SK-N-SH treated with all-trans-retinoic acid at 6 μM for 48 hours (cell line): Measurements from ENCODE around the gene PPP2R3B.

ENCODE experiments used
- ATAC-seq: fragments of 200-7000 bp; cut with Tn5 transposase; 3 replicates; pipeline ENCODE4 v1.9.1; 2020; ENCODE audit warnings: mild to moderate bottlenecking, moderate library complexity
- ARNTL ChIP-seq: fragments of 450-650 bp; formaldehyde crosslinking; IDR thresholded peaks from 2 replicates; pipeline ENCODE4 v1.5.0; 2020; ENCODE audit warnings: low read depth, mild to moderate bottlenecking, moderate library complexity, borderline replicate concordance
- BACH2 ChIP-seq: fragments of 250-450 bp; sonication (Bioruptor Pico); IDR thresholded peaks from 2 replicates; pipeline ENCODE4 v1.9.0; 2021; ENCODE audit warnings: mild to moderate bottlenecking, borderline replicate concordance
- CREB5 ChIP-seq: fragments of 250-450 bp; sonication (Bioruptor Pico); IDR thresholded peaks from 2 replicates; pipeline ENCODE4 v1.5.1; 2020; ENCODE audit warnings: low read depth, mild to moderate bottlenecking, moderate library complexity
- CSDC2 ChIP-seq: fragments of 250-450 bp; sonication (Bioruptor Pico); IDR thresholded peaks from 2 replicates; pipeline ENCODE4 v1.5.0; 2020; ENCODE audit warnings: mild to moderate bottlenecking, moderate library complexity
- CSRNP3 ChIP-seq: fragments of 250-450 bp; sonication (Bioruptor Pico); IDR thresholded peaks from 2 replicates; pipeline ENCODE4 v1.5.1; 2021; ENCODE audit warnings: mild to moderate bottlenecking, moderate library complexity
- ESRRG ChIP-seq: fragments of 250-450 bp; sonication (Bioruptor Pico); IDR thresholded peaks from 2 replicates; pipeline ENCODE4 v1.6.1; 2021; ENCODE audit warnings: mild to moderate bottlenecking
- GLIS3 ChIP-seq: fragments of 250-450 bp; sonication (Bioruptor Pico); IDR thresholded peaks from 2 replicates; pipeline ENCODE4 v1.5.0; 2020; ENCODE audit warnings: mild to moderate bottlenecking, moderate library complexity
- ISL1 ChIP-seq: fragments of 250-450 bp; sonication (Bioruptor Pico); IDR thresholded peaks from 2 replicates; pipeline ENCODE4 v2.1.2; 2022; ENCODE audit warnings: mild to moderate bottlenecking, moderate library complexity
- OSR1 ChIP-seq: fragments of 250-450 bp; sonication (Bioruptor Pico); IDR thresholded peaks from 2 replicates; pipeline ENCODE4 v1.8.0; 2022; ENCODE audit warnings: moderate library complexity, mild to moderate bottlenecking, inconsistent platforms
- PATZ1 ChIP-seq: fragments of 250-450 bp; sonication (Bioruptor Pico); IDR thresholded peaks from 2 replicates; pipeline ENCODE4 v1.8.0; 2020; ENCODE audit warnings: mild to moderate bottlenecking, moderate library complexity, borderline replicate concordance
- POU6F1 ChIP-seq: fragments of 250-450 bp; sonication (Bioruptor Pico); IDR thresholded peaks from 2 replicates; pipeline ENCODE4 v1.8.0; 2021; ENCODE audit warnings: low read depth, mild to moderate bottlenecking, moderate library complexity, borderline replicate concordance
- PPARA ChIP-seq: fragments of 250-450 bp; sonication (Bioruptor Pico); IDR thresholded peaks from 2 replicates; pipeline ENCODE4 v1.5.0; 2020; ENCODE audit warnings: mild to moderate bottlenecking, borderline replicate concordance
- SNAI2 ChIP-seq: fragments of 250-450 bp; sonication (Bioruptor Pico); IDR thresholded peaks from 2 replicates; pipeline ENCODE4 v1.5.0; 2020; ENCODE audit warnings: mild to moderate bottlenecking, moderate library complexity
- TCF4 ChIP-seq: fragments of 250-450 bp; sonication (Bioruptor Pico); IDR thresholded peaks from 2 replicates; pipeline ENCODE4 v1.8.0; 2021; ENCODE audit warnings: mild to moderate bottlenecking, moderate library complexity, borderline replicate concordance
- TOX ChIP-seq: fragments of 250-450 bp; sonication (Bioruptor Pico); IDR thresholded peaks from 2 replicates; pipeline ENCODE4 v1.8.0; 2021; ENCODE audit warnings: mild to moderate bottlenecking, moderate library complexity, borderline replicate concordance
- TSHZ2 ChIP-seq: fragments of 250-450 bp; sonication (Bioruptor Pico); IDR thresholded peaks from 2 replicates; pipeline ENCODE4 v1.5.0; 2020; ENCODE audit warnings: mild to moderate bottlenecking, moderate library complexity
- ZC3H10 ChIP-seq: fragments of 250-450 bp; sonication (Bioruptor Pico); IDR thresholded peaks from 2 replicates; pipeline ENCODE4 v1.5.1; 2021; ENCODE audit warnings: mild to moderate bottlenecking, moderate library complexity
- ZFP3 ChIP-seq: fragments of 250-450 bp; sonication (Bioruptor Pico); IDR thresholded peaks from 2 replicates; pipeline ENCODE4 v1.5.0; 2020; ENCODE audit warnings: mild to moderate bottlenecking, moderate library complexity
- ZFP30 ChIP-seq: fragments of 450-650 bp; formaldehyde crosslinking; IDR thresholded peaks from 2 replicates; pipeline ENCODE4 v1.5.0; 2022; ENCODE audit warnings: mild to moderate bottlenecking, moderate library complexity
- ZNF565 ChIP-seq: fragments of 450-650 bp; formaldehyde crosslinking; conservative IDR thresholded peaks from 2 replicates; pipeline ENCODE4 v1.5.0; 2020; ENCODE audit warnings: low read depth, mild to moderate bottlenecking, moderate library complexity
- ZNF70 ChIP-seq: fragments of 450-650 bp; formaldehyde crosslinking; IDR thresholded peaks from 2 replicates; pipeline ENCODE4 v1.5.0; 2020; ENCODE audit warnings: mild to moderate bottlenecking, moderate library complexity
- ZNF8 ChIP-seq: fragments of 450-650 bp; formaldehyde crosslinking; IDR thresholded peaks from 2 replicates; pipeline ENCODE4 v1.5.0; 2020; ENCODE audit warnings: mild to moderate bottlenecking, moderate library complexity

The PPP2R3B gene

GRCh38 chrX:341541-342101, 45.1 kb downstream of the PPP2R3B start:
- no peak for ATAC-seq
- no peak for TF ChIP-seq ESRRG (CRISPR knock-in tag)
- no peak for TF ChIP-seq PPARA (CRISPR knock-in tag)
- no peak for TF ChIP-seq TSHZ2 (CRISPR knock-in tag)
- no peak for TF ChIP-seq POU6F1 (CRISPR knock-in tag)
- no peak for TF ChIP-seq ZFP3 (CRISPR knock-in tag)
- no peak for TF ChIP-seq TCF4
- TF ChIP-seq ZNF565: no peak
- no peak for TF ChIP-seq TOX (CRISPR knock-in tag)
- no peak for TF ChIP-seq ZNF8 (CRISPR knock-in tag)
- TF ChIP-seq ZC3H10 (CRISPR knock-in tag): no peak
- no peak for TF ChIP-seq GLIS3 (CRISPR knock-in tag)
- TF ChIP-seq OSR1 (CRISPR knock-in tag): no peak
- TF ChIP-seq ZNF70 (CRISPR knock-in tag): no peak
- TF ChIP-seq SNAI2 (CRISPR knock-in tag): no peak

- TF ChIP-seq SNAI2 (CRISPR knock-in tag) (no peak), CSRNP3 (no peak), ARNTL (CRISPR knock-in tag) (no peak), ZNF8 (CRISPR knock-in tag) (no peak), TCF4 (no peak), PATZ1 (CRISPR knock-in tag) (no peak), OSR1 (CRISPR knock-in tag) (no peak), ISL1 (CRISPR knock-in tag) (no peak), ZNF565 (no peak), ZC3H10 (CRISPR knock-in tag) (no peak), TSHZ2 (CRISPR knock-in tag) (no peak), ESRRG (CRISPR knock-in tag) (no peak), ZFP30 (no peak), TOX (CRISPR knock-in tag) (no peak), CSDC2 (CRISPR knock-in tag) (no peak), POU6F1 (CRISPR knock-in tag) (no peak), GLIS3 (CRISPR knock-in tag) (no peak), BACH2 (no peak), CREB5 (CRISPR knock-in tag) (no peak), ZFP3 (CRISPR knock-in tag) (no peak)
- ATAC-seq: no peak
Measured at GRCh38 chrX:340641-341423, 45.9 kb downstream of the PPP2R3B start.
